Vagina (tissue), 2 donors: Measurements from ENCODE around the gene RIT2. TPM values are rescaled to one million over a fixed set of nuclear protein-coding genes. Genes with fewer than 3 reads are reported as not detected.

Source experiments
- DNase-seq, 2 donors: peaks; one replicate each; pipeline ENCODE4 v3.0.0-alpha.2; 2017; ENCODE audit errors: extremely low spot score in 2 of 2
- H3K27ac ChIP-seq: fragments of 200-600 bp; sonication (generic); one replicate; pipeline ENCODE4 v1.5.1; 2019
- H3K27me3 ChIP-seq: fragments of 200-600 bp; sonication (generic); one replicate; pipeline ENCODE4 v1.5.1; 2019
- H3K36me3 ChIP-seq, 2 donors: fragments of 200-600 bp; sonication (generic); one replicate each; pipeline ENCODE4 v1.5.1; 2017 to 2019
- H3K4me1 ChIP-seq: fragments of 200-600 bp; sonication (generic); one replicate; pipeline ENCODE4 v1.5.1; 2019
- H3K4me3 ChIP-seq, 2 donors: fragments of 200-600 bp; sonication (generic); 1 replicate in 1 of 2; 2 replicates in 1 of 2; pipeline ENCODE4 v1.5.1; 2016 to 2019
- H3K9me3 ChIP-seq: fragments of 200-600 bp; sonication (generic); one replicate; pipeline ENCODE4 v1.5.1; 2019
- CTCF ChIP-seq, 3 experiments: fragments of 450-650 bp in 2 of 3; fragments of 200-600 bp in 1 of 3; sonication (generic) in 1 of 3; IDR thresholded peaks; one replicate each; pipeline ENCODE4 v1.5.1; 2017 to 2019; ENCODE audit warnings: antibody characterized with exemption in 3 of 3, mild to moderate bottlenecking in 2 of 3, moderate library complexity in 2 of 3
- POLR2A ChIP-seq, 2 donors: fragments of 450-650 bp; IDR thresholded peaks; one replicate each; pipeline ENCODE4 v1.6.1; 2017; ENCODE audit warnings: antibody characterized with exemption in 2 of 2, mild to moderate bottlenecking in 2 of 2, moderate library complexity in 2 of 2
- POLR2AphosphoS5 ChIP-seq, 2 donors: sonication (generic); formaldehyde crosslinking; IDR thresholded peaks; one replicate each; pipeline ENCODE4 v1.9.0; 2017; ENCODE audit warnings: antibody characterized with exemption in 2 of 2, mild to moderate bottlenecking in 2 of 2, low read depth in 1 of 2; ENCODE audit not compliant: insufficient read depth in 1 of 2
- intact Hi-C: fragments of 100-400 bp; cut with DNase I; formaldehyde crosslinking; loops from one replicate; pipeline ENCODE4 v1.15.1; 2023
- total RNA-seq: library from RNA; depleted of rRNA; stranded (reverse); fragments of >200 nt; gene quantifications from one replicate; pipeline ENCODE4 v1.2.3, GENCODE V29; 2016

The RIT2 gene
- total RNA-seq, 1 donor from 2014 or later: not detected

- H3K4me3 ChIP-seq: no peak overlapping the region
- no peaks in the 10 kb centered on the region for H3K9me3 ChIP-seq
- no peaks in the 10 kb centered on the region for H3K36me3 ChIP-seq
- H3K27me3 ChIP-seq: no peaks in the 10 kb centered on the region
- intact Hi-C loops: no loop called here
- H3K27ac ChIP-seq: no peak overlapping the region
- DNase-seq: no peak
- H3K4me1 ChIP-seq: no peaks in the 10 kb centered on the region
- TF ChIP-seq POLR2AphosphoS5 (IDR thresholded peaks at IDR 0.05; ENCODE audit: insufficient read depth in 1 of 2, low read depth in 1 of 2) (no peak), CTCF (IDR thresholded peaks at IDR 0.05) (no peak), POLR2A (IDR thresholded peaks at IDR 0.05) (no peak)
Observed at GRCh38 chr18:42778445-42779042, 336.9 kb downstream of the RIT2 start.

GRCh38 chr18:42778024-42778423 lies 337.5 kb downstream of the RIT2 start:
- Histone ChIP-seq H3K36me3 (no peaks in the 10 kb centered on the region), H3K4me3 (no peak overlapping the region), H3K27me3 (no peaks in the 10 kb centered on the region), H3K9me3 (no peaks in the 10 kb centered on the region), H3K27ac (no peak overlapping the region), H3K4me1 (no peaks in the 10 kb centered on the region)
- TF ChIP-seq POLR2A (IDR thresholded peaks at IDR 0.05) (no peak), POLR2AphosphoS5 (IDR thresholded peaks at IDR 0.05; ENCODE audit: insufficient read depth in 1 of 2, low read depth in 1 of 2) (no peak), CTCF (IDR thresholded peaks at IDR 0.05) (no peak)
- intact Hi-C loops: no loop called here
- no peak for DNase-seq

GRCh38 chr18:42773870-42774269 lies 341.6 kb downstream of the RIT2 start:
- DNase-seq: no peak
- Histone ChIP-seq H3K4me1 (no peaks in the 10 kb centered on the region), H3K27me3 (no peaks in the 10 kb centered on the region), H3K4me3 (no peak overlapping the region), H3K27ac (no peak overlapping the region), H3K36me3 (no peaks in the 10 kb centered on the region), H3K9me3 (no peaks in the 10 kb centered on the region)
- intact Hi-C loops: no loop called here
- TF ChIP-seq POLR2AphosphoS5 (IDR thresholded peaks at IDR 0.05; ENCODE audit: insufficient read depth in 1 of 2, low read depth in 1 of 2): no peak
- no peak for TF ChIP-seq POLR2A (IDR thresholded peaks at IDR 0.05)
- no peak for TF ChIP-seq CTCF (IDR thresholded peaks at IDR 0.05)

- DNase-seq: no peak
- Histone ChIP-seq H3K27me3 (no peaks in the 10 kb centered on the region), H3K27ac (no peak overlapping the region), H3K9me3 (no peaks in the 10 kb centered on the region), H3K4me1 (no peaks in the 10 kb centered on the region), H3K36me3 (no peaks in the 10 kb centered on the region), H3K4me3 (no peak overlapping the region)
- no peak for TF ChIP-seq POLR2AphosphoS5 (IDR thresholded peaks at IDR 0.05; ENCODE audit: insufficient read depth in 1 of 2, low read depth in 1 of 2)
- TF ChIP-seq CTCF (IDR thresholded peaks at IDR 0.05): no peak
- TF ChIP-seq POLR2A (IDR thresholded peaks at IDR 0.05): no peak
- intact Hi-C loops: no loop called here
Observed at GRCh38 chr18:42771936-42772335, 343.5 kb downstream of the RIT2 start.

GRCh38 chr18:42765302-42765701 lies 350.2 kb downstream of the RIT2 start:
- H3K27ac ChIP-seq: no peak overlapping the region
- no peaks in the 10 kb centered on the region for H3K36me3 ChIP-seq
- H3K9me3 ChIP-seq: no peaks in the 10 kb centered on the region

More at GRCh38 chr18:42765302-42765701, 350.2 kb downstream of the RIT2 start:
- H3K4me3 ChIP-seq: no peak overlapping the region
- intact Hi-C loops: no loop called here
- DNase-seq: no peak
- TF ChIP-seq CTCF (IDR thresholded peaks at IDR 0.05) (no peak), POLR2AphosphoS5 (IDR thresholded peaks at IDR 0.05; ENCODE audit: insufficient read depth in 1 of 2, low read depth in 1 of 2) (no peak), POLR2A (IDR thresholded peaks at IDR 0.05) (no peak)
- no peaks in the 10 kb centered on the region for H3K27me3 ChIP-seq
- H3K4me1 ChIP-seq: no peaks in the 10 kb centered on the region
